ENCODE data around the gene VAC14. TPM values are rescaled to one million over a fixed set of nuclear protein-coding genes. Genes with fewer than 3 reads are reported as not detected.
A peak's percentile ranks its signal among the peaks of the same experiment; 100 is the strongest.
"Not testable (repeated sequence)": the region's sequence is repeated elsewhere in the genome, so short reads cannot be mapped to it uniquely, and the experiment has no call there.

The VAC14 gene
- total and polyA plus RNA-seq, 2 of the 8 experiments (the other 6 are each of a cell fraction or from before 2014, with no cell fraction given), result 56.0 to 108 TPM

DNA sequence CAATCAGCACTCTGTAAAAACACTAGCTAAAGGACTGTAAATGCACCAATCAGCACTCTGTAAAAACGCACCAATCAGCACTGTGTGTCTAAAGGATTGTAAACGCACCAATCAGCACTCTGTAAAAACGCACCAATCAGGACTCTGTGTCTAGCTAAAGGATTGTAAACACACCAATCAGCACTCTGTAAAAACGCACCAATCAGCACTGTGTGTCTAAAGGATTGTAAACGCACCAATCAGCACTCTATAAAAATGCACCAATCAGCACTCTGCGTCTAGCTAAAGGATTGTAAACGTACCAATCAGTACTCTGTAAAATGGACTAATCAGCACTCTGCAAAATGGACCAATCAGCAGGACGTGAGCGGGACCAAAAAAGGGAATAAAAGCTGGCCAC lies 58.0 kb downstream of the VAC14 start:
- FAIRE-seq; H4K91ac ChIP-seq (replicated peaks; ENCODE audit: insufficient read length, low read length); H4K20me1 ChIP-seq (replicated peaks in 1 of 2; ENCODE audit: control insufficient read depth in 1 of 2, insufficient read depth in 2 of 2, low read length in 2 of 2); H3K14ac ChIP-seq (ENCODE audit: insufficient read length); H2BK12ac ChIP-seq (ENCODE audit: low read depth, low read length); DNase-seq (ENCODE audit: low read depth in 1 of 2, low spot score in 2 of 2); H3K79me2 ChIP-seq (ENCODE audit: control insufficient read depth in 1 of 2, insufficient read depth in 2 of 2, low read length in 2 of 2); H2BK20ac ChIP-seq (ENCODE audit: low read length); H2AK5ac ChIP-seq (ENCODE audit: low read depth, low read length); H3K27me3 ChIP-seq (replicated peaks in 1 of 4; ENCODE audit: control insufficient read depth in 3 of 4, extremely low read depth in 1 of 4, insufficient read depth in 3 of 4, low read length in 3 of 4); H2BK15ac ChIP-seq (ENCODE audit: low read length); H4K5ac ChIP-seq (ENCODE audit: insufficient read length, low read depth, low read length); H2BK120ac ChIP-seq (replicated peaks; ENCODE audit: low read depth, low read length); H3K23ac ChIP-seq (ENCODE audit: insufficient read length); H3K56ac ChIP-seq (replicated peaks; ENCODE audit: insufficient read length, low read depth, low read length); H3K4me2 ChIP-seq (ENCODE audit: insufficient read depth in 1 of 2, low read depth in 2 of 2, low read length in 2 of 2); H3K79me1 ChIP-seq (ENCODE audit: low read depth, low read length); H3K4ac ChIP-seq (replicated peaks; ENCODE audit: insufficient read length, low read depth, low read length); H3K23me2 ChIP-seq (ENCODE audit: low read depth, low read length); H2AFZ ChIP-seq (ENCODE audit: low read length); H3K18ac ChIP-seq (ENCODE audit: extremely low read depth, low read length); H3K9ac ChIP-seq (replicated peaks in 1 of 4; ENCODE audit: extremely low read depth in 1 of 4, low read depth in 3 of 4, low read length in 3 of 4); H4K8ac ChIP-seq (ENCODE audit: extremely low read depth, insufficient read depth, low read length); H3K4me3 ChIP-seq (ENCODE audit: extremely low read depth in 1 of 4, insufficient read depth in 2 of 4, low read depth in 3 of 4, low read length in 4 of 4); H3K27ac ChIP-seq (ENCODE audit: low read depth, low read length); H2BK5ac ChIP-seq (ENCODE audit: low read depth, low read length); H3K9me3 ChIP-seq (ENCODE audit: insufficient read depth in 2 of 2, low read depth in 1 of 2, low read length in 1 of 2); H3K4me1 ChIP-seq (replicated peaks in 1 of 4; ENCODE audit: control insufficient read depth in 3 of 4, insufficient read depth in 4 of 4, low read length in 3 of 4): not testable (repeated sequence)
- peak; percentile 60; the same call in 1 of the 2 replicates for TF ChIP-seq SP1 (IDR thresholded peaks at IDR 0.05; ENCODE audit: low read depth, low read length)
- 92% methylated on average over 9 of the region's 9 CpGs; no CpG with 5 or more reads in 1 of the 2 experiments for WGBS, 2 experiments (ENCODE audit: extremely low coverage in 1 of 2, insufficient coverage in 1 of 2, insufficient read length in 1 of 2, insufficient replicate concordance in 2 of 2, low coverage in 1 of 2, low lambda C conversion rate in 2 of 2, missing lambda C conversion rate in 1 of 2)
- CTCF ChIA-PET (ENCODE audit: partially characterized antibody), result interaction anchor here (0.7 to 12.8 kb wide), 10 partner anchors 8 to 89 kb away, joined by 3 to 148 read pairs (median 4); no protein-coding TSS in a partner anchor
- POLR2A ChIA-PET (ENCODE audit: partially characterized antibody), result interaction anchor here (0.7 kb wide), 1 partner anchor 47 kb away, joined by 3 read pairs; no protein-coding TSS in a partner anchor
- peaks cover 3 to 14% (median 8%) of the 10 kb centered on the region in 4 experiments; a peak in 5 of 8 replicates for H3K36me3 ChIP-seq (ENCODE audit: control insufficient read depth in 2 of 4, insufficient read depth in 4 of 4, low read length in 3 of 4)
